HCT116 (cell line): ENCODE data around the gene C1QTNF3.

Source experiments
- CTCF ChIP-seq, 3 experiments: fragments of 200-600 bp in 1 of 3; sonication (generic) in 1 of 3; IDR thresholded peaks in 2 of 3; conservative IDR thresholded peaks in 1 of 3; 2 replicates each; pipeline ENCODE4 v1.5.1; 2012 to 2017; ENCODE audit warnings: low read depth in 2 of 3, low read length in 2 of 3, antibody characterized with exemption in 1 of 3, borderline replicate concordance in 1 of 3, control low read depth in 1 of 3, mild to moderate bottlenecking in 1 of 3, mixed read lengths in 1 of 3, mixed run types in 1 of 3, moderate library complexity in 1 of 3; ENCODE audit not compliant: insufficient read depth in 1 of 3
- EZH2phosphoT487 ChIP-seq: fragments of 200-600 bp; IDR thresholded peaks from 2 replicates; pipeline ENCODE4 v1.6.1; 2018; ENCODE audit warnings: antibody characterized with exemption, borderline replicate concordance
- JUND ChIP-seq: IDR thresholded peaks from 2 replicates; pipeline ENCODE4 v1.6.1; 2012

GRCh38 chr5:34045996-34046395, 3.0 kb upstream of the C1QTNF3 start:
- TF ChIP-seq JUND (no peak), CTCF (IDR thresholded peaks at IDR 0.05 in 2 of 3, conservative IDR thresholded peaks at IDR 0.05 in 1 of 3; ENCODE audit: borderline replicate concordance in 1 of 3, insufficient read depth in 1 of 3, low read depth in 2 of 3, low read length in 2 of 3) (no peak), EZH2phosphoT487 (no peak)
